ENCODE measurements around the gene DNM3. TPM values are rescaled to one million over a fixed set of nuclear protein-coding genes. Genes with fewer than 3 reads are reported as not detected.
A peak's percentile ranks its signal among the peaks of the same experiment; 100 is the strongest.

Gene DNM3
- total RNA-seq, 8 experiments from 2014 or later = 6.1 to 29.1 (median 13.5) TPM

GRCh38 chr1:172375211-172375631 lies 533.9 kb downstream of the DNM3 start:
- Histone ChIP-seq H3K27ac (no peak overlapping the region), H3K4me3 (no peak overlapping the region), H3K4me1 (replicated peaks in 1 of 2) (peaks cover 0 to 18% of the 10 kb centered on the region in 2 donors)
- ATAC-seq (replicated peaks in 6 of 8) = no peak
- WGBS, 10 experiments = 58 to 100% (median 83%) methylated on average over 1 to 2 of the region's 2 CpGs; no CpG with 5 or more reads in 1 of the 10 experiments
- in situ Hi-C loops (cut with MboI; ENCODE audit: low pct_unique_long_range_greater_than_20kb in 2 of 9, low sequenced_read_pairs in 9 of 9, unreplicated experiment in 9 of 9) = loop anchor here in 2 of 9 experiments (25.0 kb wide), 1 partner anchor 238 kb away; no protein-coding TSS in a partner anchor

- Histone ChIP-seq H3K4me1 (replicated peaks in 1 of 2) (peaks cover 0 to 18% of the 10 kb centered on the region in 2 donors), H3K27ac (no peak overlapping the region), H3K4me3 (no peak overlapping the region)
- in situ Hi-C loops (cut with MboI; ENCODE audit: low pct_unique_long_range_greater_than_20kb in 2 of 9, low sequenced_read_pairs in 9 of 9, unreplicated experiment in 9 of 9) = loop anchor here in 2 of 9 experiments (25.0 kb wide), 1 partner anchor 239 kb away; no protein-coding TSS in a partner anchor
- ATAC-seq (replicated peaks in 6 of 8) = no peak
- 29 to 92% (median 71%) methylated on average over 2 of the region's 2 CpGs for WGBS, 10 experiments
Observed at GRCh38 chr1:172376431-172376830, 535.1 kb downstream of the DNM3 start.

GRCh38 chr1:172377565-172377964 lies 536.3 kb downstream of the DNM3 start:
- Histone ChIP-seq H3K4me1 (replicated peaks in 1 of 2) (peaks cover 0 to 18% of the 10 kb centered on the region in 2 donors), H3K27ac (peak overlapping the region in 1 of 2 donors; percentile 35), H3K4me3 (no peak overlapping the region)
- in situ Hi-C loops (cut with MboI; ENCODE audit: low pct_unique_long_range_greater_than_20kb in 2 of 9, low sequenced_read_pairs in 9 of 9, unreplicated experiment in 9 of 9) = loop anchor here in 2 of 9 experiments (25.0 kb wide), 1 partner anchor 240 kb away; no protein-coding TSS in a partner anchor
- ATAC-seq (replicated peaks in 6 of 8) = no peak

- Histone ChIP-seq H3K27ac (no peak overlapping the region), H3K4me3 (no peak overlapping the region), H3K4me1 (replicated peaks in 1 of 2) (peaks cover 0 to 18% of the 10 kb centered on the region in 2 donors)
- peak in 1 of 8 experiments; percentile 24 for ATAC-seq (replicated peaks in 6 of 8)
- in situ Hi-C loops (cut with MboI; ENCODE audit: low pct_unique_long_range_greater_than_20kb in 2 of 9, low sequenced_read_pairs in 9 of 9, unreplicated experiment in 9 of 9) = loop anchor here in 2 of 9 experiments (25.0 kb wide), 1 partner anchor 241 kb away; no protein-coding TSS in a partner anchor
- WGBS, 10 experiments = 83 to 100% (median 100%) methylated on average over 1 of the region's 1 CpG; no CpG with 5 or more reads in 2 of the 10 experiments
Observed at GRCh38 chr1:172378109-172378760, 536.9 kb downstream of the DNM3 start.

- H3K4me1 ChIP-seq (replicated peaks in 1 of 2) = peaks cover 0 to 18% of the 10 kb centered on the region in 2 donors
- no peak overlapping the region for H3K4me3 ChIP-seq
- H3K27ac ChIP-seq = no peak overlapping the region
- WGBS, 10 experiments = 27 to 76% (median 66%) methylated on average over 2 to 6 of the region's 6 CpGs
- in situ Hi-C loops (cut with MboI; ENCODE audit: low pct_unique_long_range_greater_than_20kb in 2 of 9, low sequenced_read_pairs in 9 of 9, unreplicated experiment in 9 of 9) = loop anchor here in 2 of 9 experiments (25.0 kb wide), 1 partner anchor 243 kb away; no protein-coding TSS in a partner anchor
- peak in 2 of 8 experiments; percentile 50 to 62 for ATAC-seq (replicated peaks in 6 of 8)
Observed at GRCh38 chr1:172380441-172381244, 539.3 kb downstream of the DNM3 start.

- peaks cover 0 to 16% of the 10 kb centered on the region in 2 donors for H3K4me1 ChIP-seq (replicated peaks in 1 of 2)
- in situ Hi-C loops (cut with MboI; ENCODE audit: low pct_unique_long_range_greater_than_20kb in 2 of 9, low sequenced_read_pairs in 9 of 9, unreplicated experiment in 9 of 9) = loop anchor here in 2 of 9 experiments (25.0 kb wide), 1 partner anchor 245 kb away; no protein-coding TSS in a partner anchor
- no peak for ATAC-seq (replicated peaks in 6 of 8)
- H3K4me3 ChIP-seq = no peak overlapping the region
- 74 to 100% (median 87%) methylated on average over 1 to 2 of the region's 2 CpGs; no CpG with 5 or more reads in 1 of the 10 experiments for whole genome bisulfite sequencing, 10 experiments
- no peak overlapping the region for H3K27ac ChIP-seq
Observed at GRCh38 chr1:172381946-172382345, 540.6 kb downstream of the DNM3 start.

- in situ Hi-C loops (cut with MboI; ENCODE audit: low pct_unique_long_range_greater_than_20kb in 2 of 9, low sequenced_read_pairs in 9 of 9, unreplicated experiment in 9 of 9) = loop anchor here in 2 of 9 experiments (25.0 kb wide), 1 partner anchor 245 kb away; no protein-coding TSS in a partner anchor
- Histone ChIP-seq H3K27ac (no peak overlapping the region), H3K4me3 (no peak overlapping the region), H3K4me1 (replicated peaks in 1 of 2) (peaks cover 0 to 14% of the 10 kb centered on the region in 2 donors)
- no peak for ATAC-seq (replicated peaks in 6 of 8)
- 33 to 100% (median 90%) methylated on average over 1 of the region's 1 CpG; no CpG with 5 or more reads in 6 of the 10 experiments for WGBS, 10 experiments
Observed at GRCh38 chr1:172382406-172382805, 541.1 kb downstream of the DNM3 start.

GRCh38 chr1:172382990-172383389 lies 541.7 kb downstream of the DNM3 start:
- peaks cover 0 to 8% of the 10 kb centered on the region in 2 donors for H3K4me1 ChIP-seq (replicated peaks in 1 of 2)
- 46 to 77% (median 67%) methylated on average over 1 to 4 of the region's 4 CpGs; no CpG with 5 or more reads in 1 of the 10 experiments for WGBS, 10 experiments
- H3K4me3 ChIP-seq = no peak overlapping the region
- in situ Hi-C loops (cut with MboI; ENCODE audit: low pct_unique_long_range_greater_than_20kb in 2 of 9, low sequenced_read_pairs in 9 of 9, unreplicated experiment in 9 of 9) = loop anchor here in 2 of 9 experiments (25.0 kb wide), 1 partner anchor 246 kb away; no protein-coding TSS in a partner anchor
- ATAC-seq (replicated peaks in 6 of 8) = no peak
- no peak overlapping the region for H3K27ac ChIP-seq

GRCh38 chr1:172383536-172383935 lies 542.2 kb downstream of the DNM3 start:
- peak in 4 of 8 experiments; percentile 38 to 78 (median 48) for ATAC-seq (replicated peaks in 6 of 8)
- Histone ChIP-seq H3K27ac (no peak overlapping the region), H3K4me3 (no peak overlapping the region), H3K4me1 (replicated peaks in 1 of 2) (peaks cover 0 to 3% of the 10 kb centered on the region in 2 donors)
- WGBS, 10 experiments = 23 to 75% (median 60%) methylated on average over 2 to 3 of the region's 3 CpGs
- in situ Hi-C loops (cut with MboI; ENCODE audit: low pct_unique_long_range_greater_than_20kb in 2 of 9, low sequenced_read_pairs in 9 of 9, unreplicated experiment in 9 of 9) = loop anchor here in 2 of 9 experiments (25.0 kb wide), 1 partner anchor 246 kb away; no protein-coding TSS in a partner anchor

GRCh38 chr1:172384656-172385055 lies 543.4 kb downstream of the DNM3 start:
- 0 to 100% (median 88%) methylated on average over 1 of the region's 1 CpG; no CpG with 5 or more reads in 6 of the 10 experiments for WGBS, 10 experiments
- no peak overlapping the region for H3K4me3 ChIP-seq
- peak in 3 of 8 experiments; percentile 37 to 79 (median 71) for ATAC-seq (replicated peaks in 6 of 8)
- H3K4me1 ChIP-seq (replicated peaks in 1 of 2) = no peaks in the 10 kb centered on the region
- no peak overlapping the region for H3K27ac ChIP-seq
- in situ Hi-C loops (cut with MboI; ENCODE audit: low pct_unique_long_range_greater_than_20kb in 2 of 9, low sequenced_read_pairs in 9 of 9, unreplicated experiment in 9 of 9) = loop anchor here in 2 of 9 experiments (25.0 kb wide), 1 partner anchor 247 kb away; no protein-coding TSS in a partner anchor

GRCh38 chr1:172386046-172386445 lies 544.7 kb downstream of the DNM3 start:
- in situ Hi-C loops (cut with MboI; ENCODE audit: low pct_unique_long_range_greater_than_20kb in 2 of 9, low sequenced_read_pairs in 9 of 9, unreplicated experiment in 9 of 9) = loop anchor here in 2 of 9 experiments (25.0 kb wide), 1 partner anchor 249 kb away; no protein-coding TSS in a partner anchor
- Histone ChIP-seq H3K4me1 (replicated peaks in 1 of 2) (peaks cover 0 to 3% of the 10 kb centered on the region in 2 donors), H3K27ac (no peak overlapping the region), H3K4me3 (no peak overlapping the region)
- ATAC-seq (replicated peaks in 6 of 8) = no peak
- 83 to 100% (median 100%) methylated on average over 1 to 2 of the region's 2 CpGs; no CpG with 5 or more reads in 2 of the 10 experiments for WGBS, 10 experiments

GRCh38 chr1:172388490-172388889 lies 547.2 kb downstream of the DNM3 start:
- no peak for ATAC-seq (replicated peaks in 6 of 8)
- in situ Hi-C loops (cut with MboI; ENCODE audit: low pct_unique_long_range_greater_than_20kb in 2 of 9, low sequenced_read_pairs in 9 of 9, unreplicated experiment in 9 of 9) = loop anchor here in 2 of 9 experiments (25.0 kb wide), 1 partner anchor 251 kb away; no protein-coding TSS in a partner anchor

More at GRCh38 chr1:172388490-172388889, 547.2 kb downstream of the DNM3 start:
- H3K27ac ChIP-seq = no peak overlapping the region
- 80 to 100% (median 92%) methylated on average over 2 to 8 of the region's 8 CpGs; no CpG with 5 or more reads in 1 of the 10 experiments for WGBS, 10 experiments
- H3K4me3 ChIP-seq = no peak overlapping the region
- peaks cover 4 to 10% of the 10 kb centered on the region in 2 donors for H3K4me1 ChIP-seq (replicated peaks in 1 of 2)

Data from motor neuron (in vitro differentiated cells).